Vagina (tissue), 2 donors: ENCODE data around the gene LMBR1.

ENCODE experiments used
- POLR2A ChIP-seq, 2 donors: fragments of 450-650 bp; IDR thresholded peaks; one replicate each; pipeline ENCODE4 v1.6.1; 2017; ENCODE audit warnings: antibody characterized with exemption in 2 of 2, mild to moderate bottlenecking in 2 of 2, moderate library complexity in 2 of 2
- POLR2AphosphoS5 ChIP-seq, 2 donors: sonication (generic); formaldehyde crosslinking; IDR thresholded peaks; one replicate each; pipeline ENCODE4 v1.9.0; 2017; ENCODE audit warnings: antibody characterized with exemption in 2 of 2, mild to moderate bottlenecking in 2 of 2, low read depth in 1 of 2; ENCODE audit not compliant: insufficient read depth in 1 of 2
- TF ChIP-seq, protein P1 (sequence below), 3 experiments: fragments of 450-650 bp in 2 of 3; fragments of 200-600 bp in 1 of 3; sonication (generic) in 1 of 3; IDR thresholded peaks; one replicate each; pipeline ENCODE4 v1.5.1; 2017 to 2019; ENCODE audit warnings: antibody characterized with exemption in 3 of 3, mild to moderate bottlenecking in 2 of 3, moderate library complexity in 2 of 3

DNA sequence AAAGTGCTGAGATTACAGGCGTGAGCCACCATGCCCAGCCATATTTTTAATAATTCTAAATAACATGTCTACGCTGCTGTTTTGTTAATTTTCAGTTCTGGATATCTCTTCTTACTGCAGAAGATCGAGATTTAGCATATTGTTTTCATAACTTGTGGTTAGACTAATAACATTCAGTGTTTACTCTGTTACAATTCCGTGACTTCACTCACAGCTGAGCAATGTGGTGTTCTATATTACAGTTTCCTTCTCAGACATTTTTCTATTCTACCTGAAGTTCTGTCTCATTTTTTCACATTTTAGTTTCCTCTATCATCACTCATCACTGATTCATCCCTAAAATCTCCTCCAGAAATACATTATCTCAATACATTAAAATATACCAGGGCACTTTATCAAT is 241.5 kb downstream of the LMBR1 start:
- TF ChIP-seq POLR2AphosphoS5 (IDR thresholded peaks at IDR 0.05; ENCODE audit: insufficient read depth in 1 of 2, low read depth in 1 of 2) (no peak), POLR2A (IDR thresholded peaks at IDR 0.05) (no peak)
- TF ChIP-seq, protein P1, sequence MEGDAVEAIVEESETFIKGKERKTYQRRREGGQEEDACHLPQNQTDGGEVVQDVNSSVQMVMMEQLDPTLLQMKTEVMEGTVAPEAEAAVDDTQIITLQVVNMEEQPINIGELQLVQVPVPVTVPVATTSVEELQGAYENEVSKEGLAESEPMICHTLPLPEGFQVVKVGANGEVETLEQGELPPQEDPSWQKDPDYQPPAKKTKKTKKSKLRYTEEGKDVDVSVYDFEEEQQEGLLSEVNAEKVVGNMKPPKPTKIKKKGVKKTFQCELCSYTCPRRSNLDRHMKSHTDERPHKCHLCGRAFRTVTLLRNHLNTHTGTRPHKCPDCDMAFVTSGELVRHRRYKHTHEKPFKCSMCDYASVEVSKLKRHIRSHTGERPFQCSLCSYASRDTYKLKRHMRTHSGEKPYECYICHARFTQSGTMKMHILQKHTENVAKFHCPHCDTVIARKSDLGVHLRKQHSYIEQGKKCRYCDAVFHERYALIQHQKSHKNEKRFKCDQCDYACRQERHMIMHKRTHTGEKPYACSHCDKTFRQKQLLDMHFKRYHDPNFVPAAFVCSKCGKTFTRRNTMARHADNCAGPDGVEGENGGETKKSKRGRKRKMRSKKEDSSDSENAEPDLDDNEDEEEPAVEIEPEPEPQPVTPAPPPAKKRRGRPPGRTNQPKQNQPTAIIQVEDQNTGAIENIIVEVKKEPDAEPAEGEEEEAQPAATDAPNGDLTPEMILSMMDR (IDR thresholded peaks at IDR 0.05), result no peak
